Coronary artery (tissue), 2 donors: Measurements from ENCODE around the gene KDM7A.

Experiments
- DNase-seq: peaks from one replicate; pipeline ENCODE4 v3.0.0-alpha.2; 2017; ENCODE audit warnings: low spot score
- H3K27ac ChIP-seq, 2 donors: fragments of 200-600 bp; sonication (generic); one replicate each; pipeline ENCODE4 v1.5.1; 2016 to 2019
- H3K4me3 ChIP-seq: fragments of 200-600 bp; sonication (generic); 2 replicates; pipeline ENCODE4 v1.5.1; 2016; ENCODE audit warnings: mild to moderate bottlenecking, moderate library complexity
- TF ChIP-seq, protein P1 (sequence below): fragments of 200-600 bp; sonication (generic); IDR thresholded peaks from one replicate; pipeline ENCODE4 v1.5.1; 2019; ENCODE audit warnings: antibody characterized with exemption

Gene KDM7A

GRCh38 chr7:140078392-140078791 lies 98.4 kb downstream of the KDM7A start:
- no peak overlapping the region for H3K4me3 ChIP-seq
- TF ChIP-seq, protein P1, sequence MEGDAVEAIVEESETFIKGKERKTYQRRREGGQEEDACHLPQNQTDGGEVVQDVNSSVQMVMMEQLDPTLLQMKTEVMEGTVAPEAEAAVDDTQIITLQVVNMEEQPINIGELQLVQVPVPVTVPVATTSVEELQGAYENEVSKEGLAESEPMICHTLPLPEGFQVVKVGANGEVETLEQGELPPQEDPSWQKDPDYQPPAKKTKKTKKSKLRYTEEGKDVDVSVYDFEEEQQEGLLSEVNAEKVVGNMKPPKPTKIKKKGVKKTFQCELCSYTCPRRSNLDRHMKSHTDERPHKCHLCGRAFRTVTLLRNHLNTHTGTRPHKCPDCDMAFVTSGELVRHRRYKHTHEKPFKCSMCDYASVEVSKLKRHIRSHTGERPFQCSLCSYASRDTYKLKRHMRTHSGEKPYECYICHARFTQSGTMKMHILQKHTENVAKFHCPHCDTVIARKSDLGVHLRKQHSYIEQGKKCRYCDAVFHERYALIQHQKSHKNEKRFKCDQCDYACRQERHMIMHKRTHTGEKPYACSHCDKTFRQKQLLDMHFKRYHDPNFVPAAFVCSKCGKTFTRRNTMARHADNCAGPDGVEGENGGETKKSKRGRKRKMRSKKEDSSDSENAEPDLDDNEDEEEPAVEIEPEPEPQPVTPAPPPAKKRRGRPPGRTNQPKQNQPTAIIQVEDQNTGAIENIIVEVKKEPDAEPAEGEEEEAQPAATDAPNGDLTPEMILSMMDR = no peak
- no peak for DNase-seq

GRCh38 chr7:140074780-140075179 lies 102.0 kb downstream of the KDM7A start:
- no peak overlapping the region for H3K4me3 ChIP-seq
- no peak for DNase-seq
- no peak overlapping the region for H3K27ac ChIP-seq
- TF ChIP-seq, protein P1 = no peak

More at GRCh38 chr7:140078392-140078791, 98.4 kb downstream of the KDM7A start:
- H3K27ac ChIP-seq = no peak overlapping the region

GRCh38 chr7:140070546-140070945 lies 106.2 kb downstream of the KDM7A start:
- Histone ChIP-seq H3K27ac (no peak overlapping the region), H3K4me3 (no peak overlapping the region)
- TF ChIP-seq, protein P1 = no peak
- DNase-seq = no peak

- H3K4me3 ChIP-seq = no peak overlapping the region
- H3K27ac ChIP-seq = no peak overlapping the region
- DNase-seq = no peak
- TF ChIP-seq, protein P1 = no peak
Observed at GRCh38 chr7:140069298-140069949, 107.4 kb downstream of the KDM7A start.

GRCh38 chr7:140068033-140068432 lies 108.8 kb downstream of the KDM7A start:
- no peak overlapping the region for H3K4me3 ChIP-seq
- DNase-seq = no peak
- H3K27ac ChIP-seq = no peak overlapping the region
- TF ChIP-seq, protein P1 = no peak

DNA sequence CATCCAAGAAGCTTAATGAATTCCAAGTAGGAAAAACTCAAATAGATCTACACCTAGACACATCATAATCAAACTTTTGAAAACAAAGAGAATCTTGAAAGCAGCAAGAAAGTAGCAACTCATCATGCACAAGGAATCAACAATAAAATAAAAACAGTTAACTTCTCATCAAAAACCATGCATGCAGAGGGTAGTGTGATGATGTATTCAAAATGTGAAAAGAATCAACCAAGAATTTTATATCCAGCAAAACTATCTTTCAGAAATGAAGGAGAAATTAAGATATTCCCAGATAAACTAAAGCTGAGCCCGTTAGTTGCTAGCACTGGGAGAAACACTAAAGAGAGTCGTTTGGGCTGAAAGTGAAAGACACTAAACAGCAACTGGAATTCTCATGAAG lies 109.7 kb downstream of the KDM7A start:
- TF ChIP-seq, protein P1 = no peak
- no peak for DNase-seq
- Histone ChIP-seq H3K27ac (no peak overlapping the region), H3K4me3 (no peak overlapping the region)

DNA sequence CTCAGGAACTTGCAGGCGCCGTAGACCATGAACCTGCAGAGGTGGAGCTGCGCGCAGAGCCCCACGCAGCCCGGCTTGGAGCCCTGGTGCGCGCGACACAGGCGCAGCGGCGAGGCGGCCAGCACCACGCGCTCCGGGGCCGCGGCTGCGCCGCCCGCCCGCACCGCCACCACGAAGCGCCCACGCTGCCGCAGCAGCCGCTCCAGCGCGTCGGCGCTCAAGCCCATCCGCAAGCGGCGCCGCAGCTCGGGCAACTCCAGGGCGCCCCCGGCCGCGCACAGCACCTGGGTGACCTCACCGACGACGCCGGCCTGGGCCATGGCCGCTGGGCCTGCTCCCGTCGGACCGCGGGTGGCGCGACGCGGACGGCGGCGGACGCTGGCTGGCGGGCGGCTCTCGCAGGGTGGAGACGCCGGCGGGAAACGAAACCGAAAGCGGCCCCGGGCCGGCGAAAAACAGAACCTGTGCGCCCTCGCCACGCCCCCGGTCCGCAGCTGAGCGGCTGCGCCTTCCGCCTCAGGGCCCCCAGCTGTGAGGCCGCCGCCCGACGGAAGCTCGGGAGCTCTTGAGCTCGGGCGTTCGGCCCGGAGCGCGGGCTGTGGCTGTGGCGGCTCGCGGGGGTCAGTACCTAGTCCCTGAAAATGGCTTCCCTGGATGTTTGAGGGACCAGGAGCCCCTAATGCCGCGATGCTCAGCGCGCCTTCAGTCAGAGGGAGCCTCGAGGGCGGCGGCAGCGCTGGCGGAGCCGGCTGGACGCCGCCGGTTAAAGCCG lies 114.1 kb downstream of the KDM7A start, which contains the start of gene PARP12:
Gene PARP12, minus strand, starts transcription at position 424 of the 772 bp plus-strand sequence. Its CDS starts 104 bp downstream, at position 320.
- DNase-seq = peak; percentile 87
- TF ChIP-seq, protein P1 = no peak
- peak within 1 kb of the TSS; percentile 82 for H3K4me3 ChIP-seq
- H3K27ac ChIP-seq = peak within 1 kb of the TSS; percentile 84 to 86
